ENCODE data around the gene TRIM10.
A peak's percentile ranks its signal among the peaks of the same experiment; 100 is the strongest.
"Not testable (repeated sequence)": the region's sequence is repeated elsewhere in the genome, so short reads cannot be mapped to it uniquely, and the experiment has no call there.

The TRIM10 gene

GRCh38 chr6:30171677-30172471, 10.9 kb upstream of the TRIM10 start:
- no peak for DNase-seq

- no peak for DNase-seq
Measured at GRCh38 chr6:30169658-30170614, 8.9 kb upstream of the TRIM10 start.

DNA sequence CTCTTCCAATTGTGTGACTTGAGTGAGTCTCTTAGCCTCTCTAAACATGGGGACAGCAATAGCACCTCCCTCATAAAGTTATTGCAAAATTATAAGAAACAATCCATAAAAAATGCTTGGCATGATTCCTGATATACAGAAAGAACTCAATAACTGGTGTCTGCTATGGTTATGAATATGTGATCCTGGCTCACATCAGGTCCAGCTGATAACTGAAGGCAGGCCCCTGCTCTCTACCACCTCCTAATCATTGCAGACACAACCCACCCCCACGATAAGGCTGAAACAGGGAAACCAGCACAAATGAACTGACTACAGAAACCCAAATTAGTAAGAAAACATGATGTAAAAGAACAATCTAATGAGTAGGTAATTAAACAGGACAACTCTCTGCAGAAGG, 7.7 kb upstream of the TRIM10 start:
- no peak for DNase-seq

GRCh38 chr6:30167101-30167500, 6.1 kb upstream of the TRIM10 start:
- peak; percentile 32 for DNase-seq

GRCh38 chr6:30165238-30165637, 4.2 kb upstream of the TRIM10 start:
- not testable (repeated sequence) for DNase-seq

GRCh38 chr6:30164714-30165113, 3.7 kb upstream of the TRIM10 start:
- DNase-seq: no peak

DNA sequence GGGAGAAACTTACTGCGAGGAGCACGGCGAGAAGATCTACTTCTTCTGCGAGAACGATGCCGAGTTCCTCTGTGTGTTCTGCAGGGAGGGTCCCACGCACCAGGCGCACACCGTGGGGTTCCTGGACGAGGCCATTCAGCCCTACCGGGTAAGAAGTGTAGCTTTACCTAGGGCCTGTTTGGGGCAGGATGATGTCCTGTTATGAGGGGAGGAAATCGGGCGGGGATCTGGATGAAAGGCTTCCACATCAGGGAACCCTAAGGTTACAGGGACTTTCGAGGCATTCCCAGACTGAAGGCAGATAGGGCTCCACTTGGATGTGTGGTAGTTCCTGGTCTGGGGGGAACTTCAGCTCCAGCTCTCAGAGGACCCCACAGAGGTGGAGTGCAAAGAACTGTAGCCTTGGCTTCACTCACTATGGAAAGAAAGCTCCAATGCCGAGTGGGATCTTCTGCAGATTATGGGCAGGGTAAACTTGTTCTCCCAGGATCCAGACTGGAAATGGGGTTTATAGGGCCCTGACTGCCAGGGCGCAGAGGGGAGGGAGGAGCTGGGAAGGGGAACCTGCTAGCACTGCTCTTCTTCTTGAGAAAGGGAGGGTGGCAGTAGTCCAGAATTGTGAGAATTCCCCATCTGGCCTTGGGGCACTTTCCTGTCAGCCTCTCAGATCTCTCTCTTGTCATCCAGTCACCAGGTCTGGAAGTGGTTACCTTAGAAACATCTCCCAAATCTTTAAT, 3.1 kb upstream of the TRIM10 start:
- DNase-seq: no peak

DNA sequence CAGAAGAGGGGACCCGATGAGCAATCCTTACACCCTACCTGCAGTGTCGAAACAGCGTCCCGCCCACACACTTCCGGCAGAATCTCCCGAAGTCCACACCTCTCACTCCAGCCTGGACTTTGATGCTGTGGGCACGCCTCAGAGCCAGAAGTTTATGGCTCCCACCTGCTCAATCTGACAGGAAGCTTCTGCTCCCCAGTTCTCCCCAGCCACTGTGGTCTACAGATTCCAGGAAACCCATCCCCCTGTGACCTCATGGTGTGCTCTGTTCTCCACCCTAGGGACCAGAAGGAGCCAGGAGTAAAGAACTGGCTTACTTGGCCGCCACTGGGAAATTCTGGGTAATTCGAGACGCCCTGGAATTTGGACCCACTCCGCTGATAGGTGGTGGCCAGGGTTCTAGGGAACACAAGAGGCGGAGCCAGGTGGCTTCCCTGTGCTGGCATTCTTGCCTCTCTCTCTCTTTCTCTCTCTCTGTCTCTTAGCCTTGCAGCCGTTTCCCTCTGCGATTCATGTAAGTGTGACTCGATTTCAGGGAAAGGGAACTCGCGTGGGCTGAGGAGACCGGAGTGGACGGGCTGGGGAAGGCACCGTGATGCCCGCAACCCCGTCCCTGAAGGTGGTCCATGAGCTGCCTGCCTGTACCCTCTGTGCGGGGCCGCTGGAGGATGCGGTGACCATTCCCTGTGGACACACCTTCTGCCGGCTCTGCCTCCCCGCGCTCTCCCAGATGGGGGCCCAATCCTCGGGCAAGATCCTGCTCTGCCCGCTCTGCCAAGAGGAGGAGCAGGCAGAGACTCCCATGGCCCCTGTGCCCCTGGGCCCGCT, 2.3 kb upstream of the TRIM10 start, which contains the start of gene TRIM15:
TSS of gene TRIM15 (plus strand) at position 457 of the 828 bp plus-strand sequence. CDS start at position 596, 139 bp downstream.
- peak; percentile 80 for DNase-seq

DNA sequence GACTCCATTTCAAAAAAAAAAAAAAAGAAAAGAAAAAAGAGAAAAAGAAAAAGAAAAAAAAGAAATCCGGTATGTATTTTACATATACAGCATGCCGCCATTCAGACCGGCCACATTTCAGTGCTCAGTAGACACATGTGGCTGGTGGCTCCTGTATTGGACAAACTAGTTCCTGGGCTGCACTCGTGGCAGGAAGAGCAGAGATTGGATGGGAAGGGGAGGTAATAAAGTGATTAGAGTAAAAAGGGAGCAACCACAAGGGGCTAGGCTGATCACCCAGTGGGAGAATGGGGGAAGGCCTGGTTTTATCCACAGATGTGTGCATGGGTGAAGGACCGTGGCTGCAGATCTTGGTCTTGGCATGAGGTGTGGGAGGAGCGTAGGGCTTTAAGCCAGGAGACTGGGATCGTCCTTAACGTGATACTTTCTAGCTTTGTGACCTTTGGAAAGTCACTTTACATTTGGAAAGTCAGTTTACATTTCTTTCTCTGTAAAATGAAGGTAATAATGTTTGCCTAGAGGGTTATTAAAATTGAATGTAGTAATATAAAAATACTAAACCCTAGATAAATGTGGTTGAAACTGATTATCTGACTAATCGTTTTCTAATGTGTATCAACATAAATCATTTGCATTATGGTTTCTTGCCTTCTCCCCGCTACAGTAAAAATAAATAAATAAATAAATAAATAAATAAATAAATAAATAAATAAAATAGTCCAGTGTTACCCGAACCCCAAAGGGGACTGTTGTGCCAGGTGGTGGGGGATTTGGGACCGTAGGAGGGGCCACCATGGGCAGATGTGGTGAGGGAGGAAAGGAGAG, 1.5 kb upstream of the TRIM10 start:
- no peak for DNase-seq

DNA sequence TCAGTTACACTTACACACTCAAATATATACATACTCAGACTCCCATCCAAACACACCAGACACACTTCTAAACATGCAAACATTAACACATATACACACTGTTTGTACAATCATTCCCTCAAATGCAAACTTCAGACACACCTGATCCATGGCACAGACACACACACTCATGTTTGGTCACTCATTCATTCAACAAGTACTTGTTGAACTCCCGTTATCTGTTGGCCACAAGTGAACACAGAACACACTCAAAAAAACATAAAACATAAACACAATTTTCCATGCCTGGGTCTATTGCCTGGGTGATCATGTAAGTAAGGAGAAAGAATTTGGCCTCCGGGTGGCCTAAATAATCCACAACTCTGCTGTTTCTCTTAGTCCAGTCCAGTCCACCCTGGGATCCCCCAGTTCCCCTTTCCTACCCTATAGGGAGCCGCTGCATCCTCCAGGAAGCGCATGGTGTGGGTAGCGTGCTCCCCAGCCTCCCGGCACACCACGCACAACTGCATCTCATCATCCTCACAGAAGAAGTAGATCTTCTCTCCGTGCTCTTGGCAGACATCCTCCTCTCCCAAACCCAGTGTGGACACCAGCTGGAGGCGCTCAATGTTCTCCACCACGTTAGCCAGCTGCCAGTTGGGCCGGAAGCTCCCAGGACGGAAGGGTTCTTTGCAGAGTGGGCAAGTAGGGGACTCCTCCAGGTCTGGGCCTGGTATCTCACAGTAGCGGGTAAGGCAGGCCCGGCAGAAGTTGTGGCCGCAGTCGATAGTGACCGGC, 815 bp downstream of the TRIM10 start:
- no peak for DNase-seq

DNA sequence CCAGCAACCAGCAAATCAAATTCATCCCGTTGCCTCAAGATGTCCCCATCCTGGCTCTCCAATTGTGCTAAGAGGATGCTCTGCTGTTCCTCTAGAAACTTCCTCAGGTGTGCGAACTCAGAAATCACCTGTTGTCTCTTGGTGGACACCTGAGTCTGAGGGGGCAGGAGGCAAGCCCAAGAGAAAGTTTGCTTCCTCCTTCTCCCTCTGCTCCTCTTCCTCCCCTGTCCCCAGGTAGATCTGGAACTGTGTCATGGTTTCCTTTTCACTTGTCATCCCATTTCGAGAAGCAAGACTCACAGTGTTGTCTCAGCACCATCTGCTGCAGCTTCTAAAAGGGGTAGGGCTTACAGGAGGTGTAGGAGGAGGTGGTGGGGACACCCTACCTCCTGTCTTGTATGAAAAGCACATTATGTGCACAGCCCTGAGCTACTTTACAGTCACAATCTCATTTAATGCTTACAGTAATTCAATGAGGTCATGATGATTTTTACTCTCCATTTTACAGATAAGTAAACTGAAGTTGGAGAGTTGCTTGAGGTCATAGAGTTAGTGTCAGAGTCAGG, 2.5 kb downstream of the TRIM10 start:
- DNase-seq: peak; percentile 26

DNA sequence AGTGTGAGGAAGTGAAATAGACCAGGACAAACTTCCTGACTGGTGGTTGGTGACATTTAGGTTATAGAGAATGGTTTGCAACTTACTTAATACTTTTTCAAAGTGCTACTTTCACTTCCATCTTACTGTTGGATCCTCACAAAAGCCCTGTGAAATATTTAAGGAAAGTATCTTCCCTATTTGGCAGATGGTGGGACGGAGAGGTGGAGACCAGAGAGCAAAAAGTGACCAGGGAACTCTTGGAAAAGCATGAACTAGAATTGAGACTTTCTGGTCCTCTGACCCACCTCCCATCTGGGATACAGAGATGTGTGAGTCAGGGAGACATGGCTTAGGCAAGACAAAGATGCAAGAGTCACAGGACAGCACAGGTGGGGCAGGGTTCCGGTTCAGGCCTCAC, 3.0 kb downstream of the TRIM10 start:
- no peak for DNase-seq

DNA sequence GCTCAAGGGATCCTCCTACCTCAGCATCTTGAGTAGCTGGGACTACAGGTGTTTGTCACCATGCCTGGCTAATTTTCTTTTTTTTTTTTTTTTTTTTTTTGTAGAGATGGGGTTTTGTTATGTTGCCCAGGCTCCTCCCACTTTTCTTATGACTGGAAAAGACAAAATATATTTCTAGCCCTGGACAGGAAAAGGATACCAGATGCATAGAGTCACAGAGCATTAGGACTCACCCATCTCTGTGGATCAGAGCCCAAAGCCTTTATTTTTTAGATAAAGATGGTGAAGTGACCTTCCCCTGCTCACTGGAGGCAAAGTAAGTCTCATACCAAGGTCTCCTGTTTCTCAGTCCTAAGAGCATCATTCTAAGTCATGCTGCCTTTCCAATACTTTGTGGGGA, 3.4 kb downstream of the TRIM10 start:
- DNase-seq: no peak

- DNase-seq: no peak
Measured at GRCh38 chr6:30156774-30157173, 4.2 kb downstream of the TRIM10 start.

- DNase-seq: no peak
Measured at GRCh38 chr6:30156262-30156599, 4.8 kb downstream of the TRIM10 start.

DNA sequence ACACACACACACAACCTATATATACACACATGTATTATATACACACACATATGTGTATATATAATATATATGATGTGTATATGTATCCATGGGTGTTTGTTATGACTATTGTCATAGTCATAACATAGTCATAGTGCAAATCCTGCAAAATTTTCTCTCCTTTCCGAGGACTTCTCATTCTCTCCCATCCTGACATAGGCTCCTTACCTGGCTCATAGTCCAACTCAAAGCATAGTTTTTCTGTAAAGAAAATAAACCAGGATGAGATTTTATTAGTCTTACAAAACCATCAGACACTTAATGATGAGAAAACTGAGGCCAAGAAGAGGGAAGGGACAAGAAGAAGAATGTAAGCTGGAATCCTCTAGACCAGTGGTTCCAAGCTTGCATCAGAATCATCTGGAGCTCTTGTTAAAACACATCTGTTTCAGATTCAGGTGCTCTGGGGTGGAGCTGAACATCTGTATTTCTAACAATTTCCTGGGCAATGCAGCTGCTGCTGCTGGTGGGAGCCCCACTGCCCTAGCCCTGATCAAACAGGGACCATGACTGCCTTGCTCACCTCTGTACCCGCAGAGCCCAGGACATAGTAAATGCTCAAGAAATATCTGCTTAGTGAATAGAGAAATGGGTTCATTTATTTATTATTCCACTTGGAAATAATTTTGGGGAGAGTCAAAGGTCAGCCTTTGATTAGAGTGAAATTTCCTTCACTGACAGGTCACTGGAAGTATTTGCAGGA, 5.3 kb downstream of the TRIM10 start:
- DNase-seq: no peak

DNA sequence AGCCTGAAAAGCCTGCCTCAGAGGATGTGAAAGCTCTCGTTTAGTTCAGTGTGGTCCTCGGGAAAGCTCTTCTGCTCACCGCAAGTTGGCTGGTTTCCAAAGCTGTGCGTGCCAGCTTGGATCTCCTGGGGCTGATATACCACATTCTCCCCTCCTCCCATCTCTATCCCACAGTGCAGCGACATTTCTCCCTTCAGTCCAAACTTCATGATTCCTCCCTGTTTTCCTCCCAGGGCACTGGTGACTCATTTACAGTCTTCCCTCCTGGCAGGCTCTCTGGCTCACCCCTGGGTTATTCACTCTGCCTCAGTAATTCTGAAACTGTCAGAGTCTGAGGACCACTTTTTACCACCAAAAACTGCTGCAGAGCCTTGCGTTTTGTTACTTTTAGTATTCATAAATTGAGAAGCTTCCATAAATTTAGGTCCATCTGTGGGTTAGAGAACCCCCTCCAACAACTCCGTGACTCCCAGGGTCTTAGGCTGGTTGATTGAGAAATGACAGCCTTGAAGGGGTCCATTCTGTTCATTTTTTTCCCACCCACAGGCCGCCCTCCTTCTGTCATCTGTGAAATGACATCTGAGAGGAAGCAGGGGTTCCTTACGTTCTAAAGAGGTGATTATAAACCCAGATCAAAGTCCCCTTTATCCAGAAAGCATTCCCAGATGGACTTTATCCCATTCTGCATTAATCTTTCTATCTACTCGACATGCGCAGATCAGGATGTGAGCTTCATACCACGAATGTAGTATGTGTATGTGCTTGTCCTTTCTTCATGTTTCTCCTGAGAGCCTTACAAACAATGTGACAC, 6.1 kb downstream of the TRIM10 start:
- DNase-seq: no peak

GRCh38 chr6:30154061-30154460, 7.0 kb downstream of the TRIM10 start:
- DNase-seq: no peak
